Activated naive CD8-positive, alpha-beta T cell treated with anti-CD3 and anti-CD28 coated beads, Interleukin-2, amount 10 ng/mL, durations not matched to agents 7 days and 5 days (primary cell): ENCODE results near the gene ZFHX2. TPM values are rescaled to one million over a fixed set of nuclear protein-coding genes. Genes with fewer than 3 reads are reported as not detected.
"Not testable (repeated sequence)": the region's sequence is repeated elsewhere in the genome, so short reads cannot be mapped to it uniquely, and the experiment has no call there.

Experiments
- ATAC-seq: fragments of 150-1000 bp; cut with Tn5 transposase; one replicate; pipeline ENCODE4 v1.10.0; 2021; ENCODE audit warnings: low read depth, moderate library complexity
- POLR2A ChIA-PET: fragments of 350-600 bp; sonication (Branson Sonifier 250); formaldehyde crosslinking; loops from one replicate; lab custom pipeline; 2021; ENCODE audit warnings: antibody characterized with exemption; lab: Charles Lee
- DNase-seq: peaks from one replicate; pipeline ENCODE4 v3.0.0; 2021
- H3K27ac Mint-ChIP-seq: one replicate; pipeline ENCODE4 v1.8.0; 2022; ENCODE audit warnings: mild to moderate bottlenecking, mixed read lengths
- H3K27me3 Mint-ChIP-seq: one replicate; pipeline ENCODE4 v1.8.0; 2022; ENCODE audit warnings: mild to moderate bottlenecking, moderate library complexity, mixed read lengths
- H3K36me3 Mint-ChIP-seq: one replicate; pipeline ENCODE4 v1.8.0; 2021; ENCODE audit warnings: mild to moderate bottlenecking, mixed read lengths
- H3K4me1 Mint-ChIP-seq: one replicate; pipeline ENCODE4 v1.8.0; 2021; ENCODE audit warnings: mixed read lengths
- H3K4me3 Mint-ChIP-seq: one replicate; pipeline ENCODE4 v1.8.0; 2022; ENCODE audit warnings: mild to moderate bottlenecking, moderate library complexity, mixed read lengths
- H3K9me3 Mint-ChIP-seq: one replicate; pipeline ENCODE4 v1.8.0; 2021; ENCODE audit warnings: mixed read lengths
- total RNA-seq, 2 experiments: library from RNA; stranded (reverse); gene quantifications; one replicate each; pipeline ENCODE4 v1.2.3, GENCODE V29; 2021

The ZFHX2 gene
- total RNA-seq, 2 experiments from 2014 or later: 0.75 to 1.4 TPM

DNA sequence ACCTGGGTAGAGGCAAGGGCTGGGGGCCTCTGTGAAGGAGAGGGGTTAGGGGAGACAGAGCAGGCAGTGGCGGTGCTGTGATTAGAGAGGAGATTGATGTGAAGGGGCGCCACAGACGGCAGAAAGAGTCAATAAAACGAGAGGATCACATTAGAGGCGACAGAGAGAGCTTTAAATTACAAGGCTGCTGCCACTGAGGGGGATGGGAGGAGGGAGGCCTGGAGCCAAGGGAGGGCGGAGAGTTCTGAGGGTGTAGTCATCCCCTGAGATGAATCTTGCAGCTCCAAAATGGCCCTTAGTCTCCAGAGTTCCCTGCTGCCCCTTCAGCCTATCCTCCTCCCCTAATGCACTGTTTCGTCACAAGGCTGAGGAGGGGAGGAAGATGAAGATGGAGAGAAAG lies 12.8 kb downstream of the ZFHX2 start:
- no peaks in the 10 kb centered on the region for H3K36me3 Mint-ChIP-seq
- no peak overlapping the region for H3K27ac Mint-ChIP-seq
- POLR2A ChIA-PET: no interaction called here
- DNase-seq (no peak), ATAC-seq (no peak)
- H3K4me1 Mint-ChIP-seq: peaks cover 5% of the 10 kb centered on the region
- peaks cover 8% of the 10 kb centered on the region for H3K27me3 Mint-ChIP-seq
- no peaks in the 10 kb centered on the region for H3K9me3 Mint-ChIP-seq
- no peak overlapping the region for H3K4me3 Mint-ChIP-seq

DNA sequence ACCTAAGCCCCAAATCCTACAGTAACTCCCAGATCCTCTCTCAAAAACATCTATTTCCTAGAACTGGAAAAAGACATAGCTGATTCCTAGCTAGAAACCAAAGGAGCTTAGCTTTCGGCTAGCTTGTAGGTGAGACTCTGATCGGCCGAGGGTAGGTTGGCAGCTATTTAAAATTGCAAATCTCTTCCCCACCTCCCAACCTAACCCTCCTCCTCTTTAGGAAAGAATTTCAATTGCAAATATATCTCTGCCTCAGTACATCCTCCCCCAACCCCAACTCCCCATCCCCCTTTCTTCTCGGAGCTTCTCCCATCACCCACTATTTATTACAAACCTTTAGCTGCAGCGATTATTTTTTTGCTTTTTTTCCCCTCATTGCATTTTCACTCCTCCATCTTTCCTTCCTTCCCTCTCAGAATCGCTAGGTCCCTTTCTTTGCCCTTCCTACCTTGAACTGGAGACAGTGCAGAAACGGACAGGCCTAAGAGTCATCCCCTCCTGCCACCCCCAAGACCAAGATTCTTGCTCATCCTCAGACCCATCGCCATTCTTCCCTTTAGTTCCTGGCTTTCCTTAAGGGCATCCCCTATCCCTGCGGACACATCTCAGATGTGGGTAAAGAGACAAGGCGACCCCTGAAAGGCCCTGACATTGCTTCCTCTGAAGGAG lies 13.4 kb downstream of the ZFHX2 start:
- no peaks in the 10 kb centered on the region for H3K9me3 Mint-ChIP-seq
- ATAC-seq: no peak
- DNase-seq: no peak
- peaks cover 8% of the 10 kb centered on the region for H3K27me3 Mint-ChIP-seq
- no peak overlapping the region for H3K4me3 Mint-ChIP-seq
- no peaks in the 10 kb centered on the region for H3K36me3 Mint-ChIP-seq
- H3K27ac Mint-ChIP-seq: no peak overlapping the region
- peaks cover 5% of the 10 kb centered on the region for H3K4me1 Mint-ChIP-seq
- POLR2A ChIA-PET: no interaction called here

DNA sequence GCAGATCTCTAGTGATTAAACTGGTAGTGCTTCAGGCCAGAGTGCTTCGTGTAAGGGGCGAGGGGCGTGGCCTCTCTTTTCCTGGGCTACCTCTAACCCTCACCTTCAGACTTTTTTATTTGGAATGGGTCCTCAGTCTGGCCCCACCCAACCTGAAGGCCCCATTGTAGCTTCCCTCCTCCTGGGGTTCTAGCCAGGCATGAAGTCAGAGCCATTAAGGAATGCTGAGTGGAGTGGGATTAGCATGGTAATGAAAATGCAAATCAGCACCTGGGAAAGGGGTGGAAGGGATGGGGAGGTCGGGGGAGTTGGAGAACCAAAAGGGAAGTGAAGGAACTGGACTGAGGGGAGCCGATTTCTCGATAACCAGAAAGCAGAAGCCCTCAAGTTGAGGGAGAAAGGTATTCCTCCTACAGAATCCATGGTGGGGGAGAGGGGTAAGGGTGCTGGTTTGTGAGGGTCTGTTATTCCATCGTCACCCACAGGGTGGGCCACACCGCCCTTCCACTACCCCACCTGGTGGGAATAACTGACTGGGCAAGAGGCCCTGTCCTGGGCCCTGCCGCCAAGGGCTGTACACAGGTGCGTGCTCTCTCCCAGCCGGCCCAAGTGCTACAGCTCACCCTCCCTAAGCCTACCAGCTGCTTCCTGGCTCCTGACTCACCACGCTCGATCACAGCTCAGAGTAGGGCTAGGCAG lies 14.1 kb downstream of the ZFHX2 start:
- Mint-ChIP-seq H3K36me3 (no peaks in the 10 kb centered on the region), H3K9me3 (no peaks in the 10 kb centered on the region), H3K27ac (no peak overlapping the region), H3K4me1 (peaks cover 5% of the 10 kb centered on the region), H3K27me3 (peaks cover 8% of the 10 kb centered on the region), H3K4me3 (no peak overlapping the region)
- no peak for ATAC-seq
- DNase-seq: no peak
- POLR2A ChIA-PET: no interaction called here

DNA sequence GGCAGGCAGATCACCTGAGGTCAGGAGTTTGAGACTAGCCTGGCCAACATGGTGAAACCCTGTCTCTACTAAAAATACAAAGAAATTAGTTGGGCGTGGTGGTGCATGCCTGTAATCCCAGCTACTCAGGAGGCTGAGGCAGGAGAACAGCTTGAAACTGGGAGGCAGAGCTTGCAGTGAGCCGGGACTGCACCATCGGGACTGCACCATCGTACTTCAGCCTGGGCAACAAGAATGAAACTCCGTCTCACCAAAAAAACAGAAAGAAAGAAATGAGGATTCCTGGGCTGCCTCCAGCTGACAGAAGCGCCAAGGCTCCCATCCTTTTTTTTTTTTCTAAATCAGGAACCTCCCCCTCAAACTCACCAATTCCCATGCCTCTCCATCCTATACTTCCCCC lies 14.7 kb downstream of the ZFHX2 start:
- ATAC-seq, H3K27ac Mint-ChIP-seq, H3K27me3 Mint-ChIP-seq, H3K36me3 Mint-ChIP-seq, H3K4me3 Mint-ChIP-seq, DNase-seq, H3K9me3 Mint-ChIP-seq, POLR2A ChIA-PET, H3K4me1 Mint-ChIP-seq: not testable (repeated sequence)

DNA sequence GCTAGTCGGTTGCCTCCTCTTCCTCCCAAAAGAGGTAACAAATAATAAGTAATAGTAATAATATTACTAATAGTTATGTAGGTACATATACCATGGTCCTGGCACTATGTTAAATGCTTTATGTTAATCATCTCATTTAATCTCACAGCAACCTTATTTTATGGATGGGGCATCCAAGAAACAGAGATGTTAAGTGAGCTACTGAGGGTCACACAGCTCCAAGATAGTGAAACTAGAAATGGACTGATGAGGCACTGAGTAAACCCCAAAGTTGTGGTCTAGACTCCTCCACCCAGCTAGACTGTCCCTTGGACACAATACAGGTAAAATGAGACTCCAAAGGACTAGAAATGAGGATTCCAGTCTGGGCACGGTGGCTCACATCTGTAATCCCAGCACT lies 15.1 kb downstream of the ZFHX2 start:
- DNase-seq: no peak
- ATAC-seq: no peak
- no peak overlapping the region for H3K27ac Mint-ChIP-seq
- H3K36me3 Mint-ChIP-seq: no peaks in the 10 kb centered on the region
- peaks cover 5% of the 10 kb centered on the region for H3K27me3 Mint-ChIP-seq
- no peak overlapping the region for H3K4me3 Mint-ChIP-seq
- POLR2A ChIA-PET: no interaction called here
- no peaks in the 10 kb centered on the region for H3K9me3 Mint-ChIP-seq
- peaks cover 2% of the 10 kb centered on the region for H3K4me1 Mint-ChIP-seq

DNA sequence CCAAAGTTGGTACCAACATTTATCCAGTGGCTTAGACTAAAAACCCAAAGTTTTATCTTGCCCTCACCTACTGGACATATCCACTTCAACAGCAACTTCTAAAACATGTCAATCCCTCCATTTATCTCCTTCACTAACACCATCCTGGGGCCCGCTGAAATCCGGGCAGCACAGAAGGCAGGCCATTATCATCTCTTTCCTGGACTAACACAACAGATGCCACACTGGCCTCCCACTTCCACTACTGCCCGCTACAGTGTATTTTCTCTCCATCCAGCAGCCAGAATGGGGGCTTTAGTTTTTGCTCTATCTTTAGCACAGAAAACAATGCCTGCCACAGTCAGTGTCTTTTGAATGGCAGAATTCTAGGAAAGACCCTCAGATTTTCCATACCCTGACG lies 15.6 kb downstream of the ZFHX2 start:
- POLR2A ChIA-PET: no interaction called here
- peaks cover 6% of the 10 kb centered on the region for H3K4me1 Mint-ChIP-seq
- no peaks in the 10 kb centered on the region for H3K36me3 Mint-ChIP-seq
- H3K4me3 Mint-ChIP-seq: no peak overlapping the region
- H3K27ac Mint-ChIP-seq: no peak overlapping the region
- H3K27me3 Mint-ChIP-seq: no peaks in the 10 kb centered on the region
- ATAC-seq (no peak), DNase-seq (no peak)
- H3K9me3 Mint-ChIP-seq: no peaks in the 10 kb centered on the region

DNA sequence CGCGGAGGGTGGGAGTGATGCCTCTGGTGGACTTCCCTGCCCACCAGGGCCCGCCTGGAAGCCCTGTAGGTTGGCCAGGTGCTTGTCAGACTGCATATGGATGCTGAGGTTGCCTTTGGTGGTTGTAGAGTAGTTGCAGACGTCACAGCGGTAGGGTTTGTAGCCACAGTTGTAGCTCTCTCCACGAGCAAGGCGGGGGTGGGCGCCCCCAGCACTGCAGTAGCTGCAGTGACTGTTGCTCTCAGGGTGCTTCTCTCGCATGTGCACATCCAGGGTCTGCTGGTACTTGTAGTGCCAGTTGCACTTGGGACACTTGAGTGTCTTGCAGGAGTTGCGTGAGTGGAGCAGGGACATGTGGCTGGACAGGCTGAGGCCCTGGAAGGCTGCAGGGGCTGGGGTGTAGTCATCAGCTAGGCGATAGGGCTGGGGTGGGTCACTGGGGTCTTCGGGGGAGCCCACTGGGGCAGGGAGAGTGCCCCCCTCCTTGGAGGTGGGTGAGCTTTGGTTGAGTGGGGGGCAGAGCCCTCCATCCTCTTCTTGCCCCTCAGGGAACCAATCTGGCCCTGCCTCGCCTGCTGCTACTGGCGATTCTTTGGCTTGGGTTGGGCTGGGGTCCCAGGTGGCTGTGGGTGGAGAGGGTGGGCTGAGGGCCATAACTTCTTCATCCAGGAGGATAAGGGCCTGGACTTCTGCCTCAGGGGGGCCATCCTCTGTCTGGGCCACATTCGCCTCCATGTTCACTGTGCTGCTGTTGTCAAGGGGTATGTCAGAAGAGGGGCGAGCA lies 17.7 kb downstream of the ZFHX2 start:
- Mint-ChIP-seq H3K9me3 (no peaks in the 10 kb centered on the region), H3K4me3 (no peak overlapping the region), H3K27me3 (no peaks in the 10 kb centered on the region), H3K4me1 (peaks cover 14% of the 10 kb centered on the region), H3K27ac (no peak overlapping the region), H3K36me3 (no peaks in the 10 kb centered on the region)
- ATAC-seq (no peak), DNase-seq (no peak)
- POLR2A ChIA-PET: no interaction called here

DNA sequence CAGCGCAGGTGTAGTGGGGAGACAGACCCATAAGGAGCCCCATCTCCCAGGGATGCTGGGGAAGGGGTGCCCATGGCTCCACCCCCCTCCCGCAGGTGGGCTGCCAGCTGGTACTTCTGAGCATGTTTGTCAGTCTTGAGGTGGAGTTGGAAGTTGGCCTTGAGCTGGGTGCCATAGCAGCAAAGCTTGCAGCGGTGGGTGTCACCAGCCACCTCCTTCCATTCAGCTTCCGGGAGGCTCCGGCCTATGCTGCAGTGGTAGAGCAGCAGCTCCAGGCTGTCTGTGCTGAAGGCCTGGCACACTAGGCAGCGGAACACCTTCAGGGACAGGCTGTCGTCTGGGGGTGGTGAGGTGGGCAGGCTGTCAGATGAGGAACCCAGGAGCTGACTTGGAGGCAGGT lies 18.9 kb downstream of the ZFHX2 start:
- H3K36me3 Mint-ChIP-seq: no peaks in the 10 kb centered on the region
- H3K4me1 Mint-ChIP-seq: peaks cover 12% of the 10 kb centered on the region
- DNase-seq (no peak), ATAC-seq (no peak)
- no peaks in the 10 kb centered on the region for H3K27me3 Mint-ChIP-seq
- H3K9me3 Mint-ChIP-seq: no peaks in the 10 kb centered on the region
- no peak overlapping the region for H3K4me3 Mint-ChIP-seq
- POLR2A ChIA-PET: no interaction called here
- no peak overlapping the region for H3K27ac Mint-ChIP-seq

DNA sequence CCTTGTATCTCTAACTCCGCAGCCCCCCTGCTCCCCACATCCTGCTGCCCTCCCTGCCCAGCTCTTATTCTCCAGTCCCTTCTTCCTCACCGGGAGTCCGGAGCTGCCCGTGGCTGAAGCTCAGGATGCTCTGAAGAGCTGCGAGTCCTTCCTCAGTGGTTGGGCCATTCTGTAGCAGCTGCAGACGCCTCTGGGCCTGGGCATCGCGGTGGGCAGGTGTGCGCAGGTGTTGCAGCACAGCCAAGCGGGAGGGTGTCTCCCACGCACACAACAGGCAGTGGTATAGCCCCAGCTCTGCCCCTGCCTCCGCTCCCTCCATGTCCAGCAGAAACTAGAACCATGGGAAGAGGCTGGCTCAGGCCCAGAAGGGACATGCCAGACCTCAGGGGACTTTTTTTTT lies 20.2 kb downstream of the ZFHX2 start:
- POLR2A ChIA-PET: no interaction called here
- no peak for DNase-seq
- Mint-ChIP-seq H3K4me1 (peaks cover 12% of the 10 kb centered on the region), H3K36me3 (no peaks in the 10 kb centered on the region), H3K27me3 (no peaks in the 10 kb centered on the region), H3K4me3 (no peak overlapping the region), H3K27ac (no peak overlapping the region), H3K9me3 (no peaks in the 10 kb centered on the region)
- ATAC-seq: no peak

DNA sequence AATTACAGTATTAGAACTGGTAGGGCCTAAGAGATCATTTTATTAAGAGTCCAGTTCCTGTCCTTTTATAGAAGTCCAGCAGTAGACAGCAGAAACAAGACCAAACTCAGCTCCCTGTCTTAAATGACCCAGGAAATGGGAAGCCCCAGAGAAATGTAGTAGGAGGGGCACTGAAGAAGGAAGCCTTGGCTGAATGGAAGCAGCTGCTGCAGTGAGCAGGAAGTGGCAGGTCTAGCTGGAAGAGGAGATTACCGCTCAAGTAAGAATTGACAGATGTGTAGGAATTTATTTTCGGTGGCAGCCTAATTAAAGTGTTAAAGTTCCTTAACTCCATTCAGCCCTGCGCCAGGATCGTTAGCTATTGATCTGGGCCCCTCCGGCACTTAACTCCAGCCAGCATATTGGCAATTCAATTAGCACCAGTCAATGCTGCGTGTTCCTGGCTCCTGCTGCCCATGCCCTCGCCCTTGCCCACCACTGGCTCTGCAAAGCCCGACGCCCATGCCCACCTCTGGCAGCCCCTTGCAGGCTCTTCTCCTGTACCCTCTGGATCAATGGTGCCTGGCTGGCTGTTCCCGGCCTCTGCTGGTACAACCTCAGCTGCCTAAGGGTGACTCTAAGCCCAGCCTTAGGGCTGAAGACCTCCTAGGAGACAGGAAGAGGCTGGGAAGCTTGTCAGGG lies 21.1 kb downstream of the ZFHX2 start:
- no peaks in the 10 kb centered on the region for H3K27me3 Mint-ChIP-seq
- no peak overlapping the region for H3K27ac Mint-ChIP-seq
- no peaks in the 10 kb centered on the region for H3K36me3 Mint-ChIP-seq
- DNase-seq: no peak
- no peaks in the 10 kb centered on the region for H3K9me3 Mint-ChIP-seq
- peaks cover 12% of the 10 kb centered on the region for H3K4me1 Mint-ChIP-seq
- POLR2A ChIA-PET: no interaction called here
- ATAC-seq: no peak
- H3K4me3 Mint-ChIP-seq: no peak overlapping the region

DNA sequence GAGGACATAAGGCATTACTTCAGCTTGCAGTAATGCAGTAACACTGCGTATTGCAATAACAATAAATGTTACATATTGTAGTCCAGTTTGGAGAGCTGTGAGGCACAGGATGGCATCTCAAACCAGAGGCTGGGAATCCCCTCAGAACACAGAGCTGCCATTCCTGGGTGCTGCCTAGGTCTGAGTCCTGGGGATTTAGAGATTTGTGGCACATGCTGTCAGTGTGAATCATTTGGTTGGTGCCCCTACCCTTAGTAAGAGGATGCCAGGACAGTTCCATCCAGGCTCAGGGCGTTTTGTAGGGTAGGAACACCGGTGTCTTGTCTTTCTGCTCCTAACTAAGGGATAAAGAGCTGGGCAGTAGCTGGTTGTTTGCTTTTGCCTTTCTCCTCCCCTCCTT lies 22.5 kb downstream of the ZFHX2 start:
- Mint-ChIP-seq H3K36me3 (no peaks in the 10 kb centered on the region), H3K27ac (no peak overlapping the region), H3K9me3 (no peaks in the 10 kb centered on the region), H3K4me1 (peaks cover 12% of the 10 kb centered on the region), H3K27me3 (no peaks in the 10 kb centered on the region), H3K4me3 (no peak overlapping the region)
- ATAC-seq (no peak), DNase-seq (no peak)
- POLR2A ChIA-PET: no interaction called here

DNA sequence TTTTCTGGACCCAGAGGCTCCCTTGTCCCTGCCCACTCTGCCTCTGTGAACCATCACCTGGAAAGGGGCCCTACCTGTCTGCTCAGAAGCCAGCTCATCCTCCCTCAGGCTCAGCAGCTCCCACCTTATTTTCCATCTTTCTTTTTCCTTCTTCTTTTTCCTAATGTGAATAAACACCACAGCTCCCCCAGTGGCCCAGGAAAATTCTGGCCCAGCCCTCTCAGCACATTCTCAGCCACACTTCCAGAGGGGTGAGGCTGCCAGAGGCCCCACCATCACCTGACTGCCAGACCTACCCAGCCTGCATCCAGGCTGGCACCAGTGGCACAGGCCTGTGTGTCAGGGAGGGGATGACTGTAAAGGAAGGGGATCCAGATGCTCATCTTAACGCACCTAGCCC lies 23.0 kb downstream of the ZFHX2 start:
- Mint-ChIP-seq H3K9me3 (no peaks in the 10 kb centered on the region), H3K4me1 (peaks cover 12% of the 10 kb centered on the region), H3K36me3 (no peaks in the 10 kb centered on the region), H3K27ac (no peak overlapping the region), H3K27me3 (no peaks in the 10 kb centered on the region), H3K4me3 (no peak overlapping the region)
- POLR2A ChIA-PET: no interaction called here
- DNase-seq (no peak), ATAC-seq (no peak)

DNA sequence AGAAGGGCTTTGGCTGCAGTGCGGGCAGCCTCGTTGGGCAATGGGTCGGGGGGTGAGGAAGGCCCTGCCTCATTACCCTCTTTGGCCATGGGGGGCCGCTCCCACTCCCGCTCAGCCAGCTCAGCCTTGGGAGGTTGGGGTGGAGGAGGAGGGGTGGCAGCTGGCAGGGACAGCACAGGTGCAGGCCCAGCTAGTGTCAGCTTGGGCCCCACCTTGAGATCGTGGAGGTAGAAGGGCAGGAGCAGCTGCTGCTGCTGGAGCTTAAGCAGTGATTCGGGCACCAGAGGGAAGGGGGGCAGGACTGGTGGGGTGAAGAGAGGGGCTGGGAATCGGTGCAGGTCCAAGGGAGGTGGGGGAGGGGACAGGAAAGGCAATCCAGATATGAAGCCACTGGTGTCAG lies 26.0 kb downstream of the ZFHX2 start:
- no peaks in the 10 kb centered on the region for H3K36me3 Mint-ChIP-seq
- H3K4me3 Mint-ChIP-seq: no peak overlapping the region
- POLR2A ChIA-PET: no interaction called here
- H3K9me3 Mint-ChIP-seq: no peaks in the 10 kb centered on the region
- ATAC-seq (no peak), DNase-seq (no peak)
- H3K27me3 Mint-ChIP-seq: no peaks in the 10 kb centered on the region
- no peak overlapping the region for H3K27ac Mint-ChIP-seq
- peaks cover 8% of the 10 kb centered on the region for H3K4me1 Mint-ChIP-seq
